HG02623 (cell line): ENCODE measurements around the gene CCDC92B.
"Not testable (repeated sequence)": the region's sequence is repeated elsewhere in the genome, so short reads cannot be mapped to it uniquely, and the experiment has no call there.

Source experiments
- ATAC-seq: cut with Tn5 transposase; IDR thresholded peaks from one replicate; pipeline ENCODE4 v1.9.1; 2021; ENCODE audit warnings: moderate library complexity; ENCODE audit not compliant: unreplicated experiment

The CCDC92B gene

GRCh38 chr17:2704890-2705248 is 44.6 kb downstream of the CCDC92B start:
- ATAC-seq: no peak

GRCh38 chr17:2704031-2704889 is 45.2 kb downstream of the CCDC92B start:
- ATAC-seq: no peak

GRCh38 chr17:2703606-2704005 is 45.8 kb downstream of the CCDC92B start:
- ATAC-seq: no peak

- ATAC-seq: no peak
These were observed 46.3 kb downstream of the CCDC92B start for GRCh38 chr17:2703181-2703580.

GRCh38 chr17:2701996-2702741 is 47.3 kb downstream of the CCDC92B start:
- no peak for ATAC-seq

GRCh38 chr17:2701161-2701995 is 48.1 kb downstream of the CCDC92B start:
- no peak for ATAC-seq

- no peak for ATAC-seq
These were observed 48.8 kb downstream of the CCDC92B start for GRCh38 chr17:2700491-2701141.

- ATAC-seq: no peak
These were observed 49.4 kb downstream of the CCDC92B start for GRCh38 chr17:2700030-2700490.

GRCh38 chr17:2699216-2699805 is 50.1 kb downstream of the CCDC92B start:
- not testable (repeated sequence) for ATAC-seq

GRCh38 chr17:2697611-2698162 is 51.8 kb downstream of the CCDC92B start:
- no peak for ATAC-seq

- ATAC-seq: no peak
These were observed 53.3 kb downstream of the CCDC92B start for GRCh38 chr17:2695961-2696760.

GRCh38 chr17:2695243-2695960 is 54.0 kb downstream of the CCDC92B start:
- ATAC-seq: no peak

- ATAC-seq: no peak
These were observed 54.8 kb downstream of the CCDC92B start for GRCh38 chr17:2694381-2695242.

GRCh38 chr17:2693561-2694380 is 55.7 kb downstream of the CCDC92B start:
- no peak for ATAC-seq

GRCh38 chr17:2692781-2693135 is 56.7 kb downstream of the CCDC92B start:
- ATAC-seq: no peak

GRCh38 chr17:2691965-2692780 is 57.3 kb downstream of the CCDC92B start:
- ATAC-seq: no peak
